ENCODE measurements around the gene GPR31.

Gene GPR31

DNA sequence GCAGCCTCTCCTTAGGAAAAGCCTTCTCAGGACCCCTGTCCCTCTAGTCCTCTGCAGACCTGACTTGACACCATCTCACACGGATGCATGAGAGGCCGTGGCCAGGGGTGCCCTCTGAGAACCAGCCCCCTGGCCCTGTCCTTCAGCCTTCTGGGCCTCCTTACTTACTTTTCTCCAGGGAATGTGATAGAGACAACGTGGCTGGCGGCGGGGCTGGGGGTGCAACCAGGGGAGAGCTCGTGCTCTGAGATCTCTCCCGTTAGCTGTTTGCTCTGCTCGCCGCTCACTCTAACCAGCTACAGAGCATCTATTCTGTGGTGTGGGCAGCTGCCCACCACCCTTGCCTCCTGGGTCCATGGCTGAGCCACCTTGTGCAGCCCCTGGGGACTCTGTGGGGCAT is 14.7 kb downstream of the GPR31 start:
- TF ChIP-seq TAF1 (IDR thresholded peaks at IDR 0.05; ENCODE audit: borderline replicate concordance, insufficient read depth, low read length) (no peak), SIN3A (IDR thresholded peaks at IDR 0.05; ENCODE audit: borderline replicate concordance, insufficient read depth, low read length) (no peak)
- TF ChIP-seq, protein P1, sequence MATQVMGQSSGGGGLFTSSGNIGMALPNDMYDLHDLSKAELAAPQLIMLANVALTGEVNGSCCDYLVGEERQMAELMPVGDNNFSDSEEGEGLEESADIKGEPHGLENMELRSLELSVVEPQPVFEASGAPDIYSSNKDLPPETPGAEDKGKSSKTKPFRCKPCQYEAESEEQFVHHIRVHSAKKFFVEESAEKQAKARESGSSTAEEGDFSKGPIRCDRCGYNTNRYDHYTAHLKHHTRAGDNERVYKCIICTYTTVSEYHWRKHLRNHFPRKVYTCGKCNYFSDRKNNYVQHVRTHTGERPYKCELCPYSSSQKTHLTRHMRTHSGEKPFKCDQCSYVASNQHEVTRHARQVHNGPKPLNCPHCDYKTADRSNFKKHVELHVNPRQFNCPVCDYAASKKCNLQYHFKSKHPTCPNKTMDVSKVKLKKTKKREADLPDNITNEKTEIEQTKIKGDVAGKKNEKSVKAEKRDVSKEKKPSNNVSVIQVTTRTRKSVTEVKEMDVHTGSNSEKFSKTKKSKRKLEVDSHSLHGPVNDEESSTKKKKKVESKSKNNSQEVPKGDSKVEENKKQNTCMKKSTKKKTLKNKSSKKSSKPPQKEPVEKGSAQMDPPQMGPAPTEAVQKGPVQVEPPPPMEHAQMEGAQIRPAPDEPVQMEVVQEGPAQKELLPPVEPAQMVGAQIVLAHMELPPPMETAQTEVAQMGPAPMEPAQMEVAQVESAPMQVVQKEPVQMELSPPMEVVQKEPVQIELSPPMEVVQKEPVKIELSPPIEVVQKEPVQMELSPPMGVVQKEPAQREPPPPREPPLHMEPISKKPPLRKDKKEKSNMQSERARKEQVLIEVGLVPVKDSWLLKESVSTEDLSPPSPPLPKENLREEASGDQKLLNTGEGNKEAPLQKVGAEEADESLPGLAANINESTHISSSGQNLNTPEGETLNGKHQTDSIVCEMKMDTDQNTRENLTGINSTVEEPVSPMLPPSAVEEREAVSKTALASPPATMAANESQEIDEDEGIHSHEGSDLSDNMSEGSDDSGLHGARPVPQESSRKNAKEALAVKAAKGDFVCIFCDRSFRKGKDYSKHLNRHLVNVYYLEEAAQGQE (IDR thresholded peaks at IDR 0.05; ENCODE audit: insufficient read depth in 1 of 2, low read depth in 2 of 2, low read length in 2 of 2) = no peak

DNA sequence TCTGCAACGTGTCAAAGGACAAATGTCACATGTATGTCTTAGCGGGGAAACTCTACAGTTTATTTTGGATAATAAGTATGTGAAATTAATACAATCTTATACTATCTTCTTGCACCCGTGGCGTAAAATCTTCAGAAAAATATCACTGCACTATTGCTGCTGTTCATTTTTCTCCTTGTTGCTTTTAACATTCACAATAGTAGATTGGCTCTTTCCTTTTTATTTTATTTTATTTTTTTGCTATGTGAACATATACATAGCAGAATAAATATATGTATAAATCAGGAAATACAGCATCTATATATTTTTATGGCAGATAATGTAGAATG is 15.4 kb downstream of the GPR31 start:
- TF ChIP-seq, protein P1 (IDR thresholded peaks at IDR 0.05; ENCODE audit: insufficient read depth in 1 of 2, low read depth in 2 of 2, low read length in 2 of 2) = no peak
- TF ChIP-seq POLR2AphosphoS5 (IDR thresholded peaks at IDR 0.05; ENCODE audit: low read depth, low read length) (no peak), TAF1 (IDR thresholded peaks at IDR 0.05; ENCODE audit: borderline replicate concordance, insufficient read depth, low read length) (no peak), FOXP2 (optimal IDR thresholded peaks at IDR 0.05; ENCODE audit: borderline replicate concordance, extremely low read depth, extremely low read length, insufficient read depth) (no peak), SIN3A (IDR thresholded peaks at IDR 0.05; ENCODE audit: borderline replicate concordance, insufficient read depth, low read length) (no peak)

DNA sequence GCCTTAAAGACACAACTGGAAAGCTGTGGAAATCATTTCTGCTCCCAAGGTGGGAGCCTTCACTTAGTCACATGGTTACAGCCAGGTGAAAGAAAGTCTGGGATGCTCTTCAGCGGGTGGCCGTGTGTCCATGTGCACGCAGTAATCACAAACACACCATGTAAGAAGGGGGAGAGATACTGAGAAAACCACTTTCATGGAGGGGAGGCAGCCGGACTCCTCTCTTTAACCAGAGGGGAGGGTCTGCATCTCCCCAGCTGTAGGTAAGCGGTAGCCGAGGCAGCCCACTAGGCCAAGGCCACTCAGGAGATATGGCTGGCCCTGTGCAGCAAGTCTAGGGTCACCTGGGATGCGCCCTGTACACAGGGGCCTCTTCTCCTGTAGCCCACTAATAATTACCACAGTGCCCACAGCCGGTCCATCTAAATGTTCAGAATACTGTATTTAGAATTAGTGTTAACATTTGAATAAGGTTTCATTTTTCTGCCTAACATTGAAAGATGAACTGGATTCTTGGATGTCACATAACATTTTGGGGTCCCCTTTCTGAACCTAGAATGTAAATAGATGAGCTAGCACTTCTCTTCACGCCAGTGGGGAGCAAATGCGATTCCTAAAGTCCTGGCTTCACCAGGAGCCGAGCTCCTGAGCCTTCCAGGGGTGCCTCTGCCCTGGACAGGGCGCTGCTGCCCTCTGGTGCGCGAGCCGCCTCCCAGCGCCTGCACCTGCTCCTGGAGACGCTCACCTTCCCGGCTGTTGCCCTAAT is 15.9 kb downstream of the GPR31 start:
- no peak for TF ChIP-seq TAF1 (IDR thresholded peaks at IDR 0.05; ENCODE audit: borderline replicate concordance, insufficient read depth, low read length)
- TF ChIP-seq FOXP2 (optimal IDR thresholded peaks at IDR 0.05; ENCODE audit: borderline replicate concordance, extremely low read depth, extremely low read length, insufficient read depth) = no peak
- no peak for TF ChIP-seq POLR2AphosphoS5 (IDR thresholded peaks at IDR 0.05; ENCODE audit: low read depth, low read length)
- TF ChIP-seq, protein P1 (IDR thresholded peaks at IDR 0.05; ENCODE audit: insufficient read depth in 1 of 2, low read depth in 2 of 2, low read length in 2 of 2) = no peak
- no peak for TF ChIP-seq SIN3A (IDR thresholded peaks at IDR 0.05; ENCODE audit: borderline replicate concordance, insufficient read depth, low read length)

DNA sequence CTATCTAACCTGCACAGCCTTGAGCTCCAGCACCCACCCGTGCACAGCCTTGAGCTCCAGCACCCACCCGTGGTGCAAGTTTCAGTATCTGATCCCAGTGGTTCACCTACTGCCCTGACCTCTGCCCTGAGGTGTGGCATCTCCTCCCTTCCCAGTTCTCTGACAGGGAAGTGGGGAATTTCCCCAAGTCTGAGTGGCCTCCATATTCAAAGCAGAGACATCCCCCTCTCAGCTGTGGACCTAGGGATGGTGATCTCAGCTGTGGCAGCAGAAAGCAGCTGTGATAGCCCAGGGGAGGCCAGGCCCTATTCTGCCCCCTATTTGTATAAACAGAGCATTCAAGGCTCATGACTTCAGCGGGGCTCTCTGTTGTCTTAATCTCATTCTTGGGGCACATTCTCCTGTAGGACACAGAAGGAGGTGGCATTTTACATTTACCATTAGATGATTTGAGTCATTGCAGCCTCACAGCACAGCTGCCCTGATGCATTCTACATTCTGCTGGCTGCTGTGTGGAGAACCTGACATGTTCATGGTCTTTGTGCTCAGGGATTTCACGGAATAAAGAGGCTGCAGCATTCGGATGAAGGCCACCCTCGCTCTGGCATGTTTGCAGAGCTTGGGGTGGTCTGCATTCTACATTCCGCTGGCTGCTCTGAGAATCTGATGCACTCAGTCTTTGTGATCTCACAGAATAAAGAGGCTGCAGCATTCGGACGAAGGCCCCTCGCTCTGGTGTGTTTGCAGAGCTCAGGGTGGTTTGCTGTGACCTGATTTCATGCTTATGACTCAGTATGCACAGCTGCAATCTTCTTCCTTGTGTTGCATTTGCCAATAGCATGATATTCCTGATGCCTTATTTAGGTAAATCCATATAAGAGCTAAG is 16.9 kb downstream of the GPR31 start:
- TF ChIP-seq, protein P1 (IDR thresholded peaks at IDR 0.05; ENCODE audit: insufficient read depth in 1 of 2, low read depth in 2 of 2, low read length in 2 of 2) = no peak
- TF ChIP-seq TAF1 (IDR thresholded peaks at IDR 0.05; ENCODE audit: borderline replicate concordance, insufficient read depth, low read length) (no peak), FOXP2 (optimal IDR thresholded peaks at IDR 0.05; ENCODE audit: borderline replicate concordance, extremely low read depth, extremely low read length, insufficient read depth) (no peak), POLR2AphosphoS5 (IDR thresholded peaks at IDR 0.05; ENCODE audit: low read depth, low read length) (no peak), SIN3A (IDR thresholded peaks at IDR 0.05; ENCODE audit: borderline replicate concordance, insufficient read depth, low read length) (no peak)
